Thyroid gland (tissue), 4 donors: ENCODE data around the gene CDC25C.

Source experiments
- CTCF ChIP-seq, 6 experiments: fragments of 200-600 bp in 3 of 6; fragments of 450-650 bp in 3 of 6; sonication (generic) in 3 of 6; IDR thresholded peaks; one replicate each; pipeline ENCODE4 v1.5.1; 2016 to 2019; ENCODE audit warnings: antibody characterized with exemption in 6 of 6, mild to moderate bottlenecking in 2 of 6, inconsistent platforms in 1 of 6, moderate library complexity in 1 of 6
- POLR2A ChIP-seq, 2 donors: fragments of 450-650 bp; IDR thresholded peaks; one replicate each; pipeline ENCODE4 v1.6.1; 2017; ENCODE audit warnings: antibody characterized with exemption in 2 of 2, mild to moderate bottlenecking in 2 of 2, moderate library complexity in 1 of 2

DNA sequence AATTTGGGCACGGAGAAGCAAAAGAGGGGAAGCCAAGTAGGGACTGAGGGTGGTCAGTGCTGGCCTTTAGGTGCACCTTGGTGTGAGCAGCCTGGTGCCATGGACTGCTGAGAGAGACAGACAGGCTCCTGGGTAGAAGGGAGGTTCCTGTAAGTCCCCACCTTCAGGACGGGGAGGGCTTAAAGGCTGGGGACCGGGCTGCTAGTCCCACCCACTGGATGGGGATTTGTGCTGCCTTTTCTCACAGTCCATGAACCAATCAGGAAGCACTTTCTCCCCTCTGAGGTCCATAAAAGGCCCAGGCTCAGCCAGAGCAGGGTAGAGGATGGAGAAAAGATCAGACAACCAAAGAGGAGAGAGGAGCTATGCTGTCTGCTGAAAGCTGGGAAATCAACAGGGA, 15.2 kb downstream of the CDC25C start:
- TF ChIP-seq CTCF (IDR thresholded peaks at IDR 0.05) (no peak), POLR2A (IDR thresholded peaks at IDR 0.05) (no peak)
